Measurements from ENCODE around the gene KLHL35.

Gene KLHL35

DNA sequence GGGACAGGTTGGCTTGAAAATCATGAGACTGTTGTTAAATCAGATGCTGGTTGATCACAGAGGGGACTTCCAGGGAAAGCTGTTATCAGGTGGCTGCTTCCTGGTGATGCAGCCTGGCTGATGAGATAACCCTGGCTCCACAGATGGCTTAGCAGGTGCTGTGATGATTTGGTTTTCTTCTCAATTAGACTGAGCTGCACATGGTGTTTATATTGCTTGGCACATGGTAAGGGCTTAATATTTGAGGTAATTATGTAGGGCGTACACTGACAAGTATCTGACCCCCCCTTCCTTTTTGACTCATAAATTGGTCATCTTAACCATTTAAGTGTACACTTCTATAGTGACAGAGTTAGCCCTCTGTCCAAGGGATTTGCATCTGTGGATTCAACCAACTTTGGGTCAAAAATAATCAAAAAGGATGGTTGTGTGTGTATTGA, 26.6 kb downstream of the KLHL35 start:
- Histone ChIP-seq H3K36me3 (ENCODE audit: control insufficient read depth, insufficient read depth, low read length) (peaks cover 56% of the 10 kb centered on the region), H3K4me1 (ENCODE audit: control insufficient read depth, insufficient read depth, low read length) (peaks cover 17% of the 10 kb centered on the region), H3K27ac (ENCODE audit: insufficient read depth, low read depth, low read length, poor library complexity, severe bottlenecking) (no peak overlapping the region), H3K9me3 (ENCODE audit: control insufficient read depth, low read length) (no peaks in the 10 kb centered on the region), H3K27me3 (ENCODE audit: control insufficient read depth, insufficient read depth, low read length, poor library complexity, severe bottlenecking) (no peaks in the 10 kb centered on the region), H3K4me3 (ENCODE audit: insufficient read depth, low read depth, low read length) (no peak overlapping the region)
- whole genome bisulfite sequencing, 2 experiments, result 67% methylated on average over 1 of the region's 1 CpG; no CpG with 5 or more reads in 1 of the 2 experiments

DNA sequence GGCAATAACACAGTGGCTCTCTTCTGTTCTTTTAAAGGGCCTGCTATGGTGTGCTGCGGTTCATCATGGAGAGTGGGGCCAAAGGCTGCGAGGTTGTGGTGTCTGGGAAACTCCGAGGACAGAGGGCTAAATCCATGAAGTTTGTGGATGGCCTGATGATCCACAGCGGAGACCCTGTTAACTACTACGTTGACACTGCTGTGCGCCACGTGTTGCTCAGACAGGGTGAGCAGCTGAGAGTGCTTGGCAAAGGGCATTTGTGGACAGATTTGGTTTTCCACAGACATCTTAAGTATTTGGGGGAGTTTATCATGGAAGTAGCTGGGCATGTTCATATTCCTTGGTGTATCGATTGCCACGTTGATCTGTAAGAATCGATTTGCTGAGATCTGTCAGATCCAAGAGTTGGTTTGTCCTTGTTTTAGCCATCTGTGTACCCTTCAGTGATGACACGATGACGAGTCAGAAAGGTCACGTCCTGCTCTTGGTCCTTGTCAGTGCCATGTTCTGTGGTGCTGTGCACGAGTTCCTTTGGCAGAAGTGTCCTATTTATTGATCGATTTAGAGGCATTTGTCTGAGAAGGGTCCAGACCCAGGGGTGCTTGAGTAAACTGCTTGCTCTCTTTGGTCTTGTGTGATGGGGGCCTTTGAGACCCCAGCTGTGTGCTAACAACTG, 28.9 kb downstream of the KLHL35 start:
- Histone ChIP-seq H3K36me3 (ENCODE audit: control insufficient read depth, insufficient read depth, low read length) (peaks cover 56% of the 10 kb centered on the region), H3K4me1 (ENCODE audit: control insufficient read depth, insufficient read depth, low read length) (peaks cover 18% of the 10 kb centered on the region), H3K4me3 (ENCODE audit: insufficient read depth, low read depth, low read length) (no peak overlapping the region), H3K27me3 (ENCODE audit: control insufficient read depth, insufficient read depth, low read length, poor library complexity, severe bottlenecking) (no peaks in the 10 kb centered on the region), H3K27ac (ENCODE audit: insufficient read depth, low read depth, low read length, poor library complexity, severe bottlenecking) (no peak overlapping the region), H3K9me3 (ENCODE audit: control insufficient read depth, low read length) (no peaks in the 10 kb centered on the region)
- 97% methylated on average over 15 of the region's 15 CpGs for WGBS, 2 experiments

DNA sequence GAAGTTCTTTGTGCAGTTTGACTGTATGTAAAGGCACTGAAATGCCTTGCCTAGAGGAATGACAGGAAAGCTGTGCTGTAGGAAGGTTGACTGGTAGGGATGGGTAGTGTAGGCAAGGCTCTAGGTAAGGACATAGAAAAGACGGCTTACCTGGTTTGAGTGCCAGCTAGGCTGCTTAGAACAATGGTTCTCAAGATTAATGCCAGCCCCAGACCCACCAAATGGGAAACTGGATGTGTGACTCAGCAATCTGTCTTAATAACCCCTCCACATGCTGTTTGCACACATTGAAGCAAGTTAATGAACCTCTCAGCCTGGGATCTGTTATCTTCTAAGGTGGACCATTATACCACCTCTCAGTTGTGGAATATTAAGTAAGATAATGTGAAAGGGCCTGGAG, 30.0 kb downstream of the KLHL35 start:
- Histone ChIP-seq H3K4me1 (ENCODE audit: control insufficient read depth, insufficient read depth, low read length) (peaks cover 18% of the 10 kb centered on the region), H3K4me3 (ENCODE audit: insufficient read depth, low read depth, low read length) (no peak overlapping the region), H3K9me3 (ENCODE audit: control insufficient read depth, low read length) (no peaks in the 10 kb centered on the region), H3K27me3 (ENCODE audit: control insufficient read depth, insufficient read depth, low read length, poor library complexity, severe bottlenecking) (no peaks in the 10 kb centered on the region), H3K27ac (ENCODE audit: insufficient read depth, low read depth, low read length, poor library complexity, severe bottlenecking) (no peak overlapping the region), H3K36me3 (ENCODE audit: control insufficient read depth, insufficient read depth, low read length) (peaks cover 54% of the 10 kb centered on the region)
- WGBS, 2 experiments, result 90 to 91% methylated on average over 1 of the region's 1 CpG

DNA sequence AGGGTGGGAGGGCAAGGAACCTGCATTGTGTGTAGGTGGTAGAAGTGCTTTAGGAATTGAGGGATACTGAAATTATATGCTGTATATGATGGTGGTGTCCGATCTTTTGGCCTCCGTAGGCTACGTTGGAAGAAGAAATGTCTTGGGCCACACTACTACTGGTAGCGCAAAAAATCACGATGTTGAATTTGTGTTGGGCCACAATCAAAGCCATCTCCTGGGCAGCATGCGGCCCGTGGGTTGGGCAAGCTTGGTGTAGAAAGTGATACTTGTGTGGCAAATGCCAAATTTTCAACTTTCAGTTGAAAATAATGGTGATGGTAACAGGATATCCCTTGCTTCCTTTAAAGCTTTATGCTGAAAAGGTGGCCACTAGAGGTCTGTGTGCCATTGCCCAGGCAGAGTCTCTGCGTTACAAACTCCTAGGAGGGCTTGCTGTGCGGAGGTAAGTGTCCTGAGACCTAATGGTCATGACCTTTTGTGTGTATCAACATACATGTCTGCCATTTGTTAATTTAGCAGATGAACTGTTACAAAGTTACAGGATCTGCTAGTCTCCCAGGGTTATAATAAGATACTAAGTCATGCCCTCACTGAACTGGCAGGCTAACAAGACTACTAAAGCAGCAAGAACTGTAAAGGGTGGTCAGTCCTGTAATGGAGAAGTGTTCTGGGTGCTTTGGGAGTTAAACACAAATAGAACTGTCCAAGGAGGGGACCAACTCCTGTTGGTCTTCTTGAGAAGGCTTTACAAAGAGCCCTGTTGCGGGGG, 30.8 kb downstream of the KLHL35 start:
- H3K9me3 ChIP-seq (ENCODE audit: control insufficient read depth, low read length), result no peaks in the 10 kb centered on the region
- 95 to 96% methylated on average over 10 of the region's 10 CpGs for WGBS, 2 experiments
- H3K27ac ChIP-seq (ENCODE audit: insufficient read depth, low read depth, low read length, poor library complexity, severe bottlenecking), result no peak overlapping the region
- peaks cover 18% of the 10 kb centered on the region for H3K4me1 ChIP-seq (ENCODE audit: control insufficient read depth, insufficient read depth, low read length)
- peaks cover 51% of the 10 kb centered on the region for H3K36me3 ChIP-seq (ENCODE audit: control insufficient read depth, insufficient read depth, low read length)
- H3K27me3 ChIP-seq (ENCODE audit: control insufficient read depth, insufficient read depth, low read length, poor library complexity, severe bottlenecking), result no peaks in the 10 kb centered on the region
- H3K4me3 ChIP-seq (ENCODE audit: insufficient read depth, low read depth, low read length), result peak overlapping the region; percentile 91

GRCh38 chr11:75400146-75400865, 32.7 kb downstream of the KLHL35 start:
- WGBS, 2 experiments, result 0 to 2% methylated on average over 10 to 11 of the region's 11 CpGs
- peak overlapping the region; percentile 91 for H3K4me3 ChIP-seq (ENCODE audit: insufficient read depth, low read depth, low read length)
- H3K9me3 ChIP-seq (ENCODE audit: control insufficient read depth, low read length), result no peaks in the 10 kb centered on the region
- peak overlapping the region; percentile 96 for H3K27ac ChIP-seq (ENCODE audit: insufficient read depth, low read depth, low read length, poor library complexity, severe bottlenecking)
- no peaks in the 10 kb centered on the region for H3K27me3 ChIP-seq (ENCODE audit: control insufficient read depth, insufficient read depth, low read length, poor library complexity, severe bottlenecking)
- H3K4me1 ChIP-seq (ENCODE audit: control insufficient read depth, insufficient read depth, low read length), result peaks cover 18% of the 10 kb centered on the region
- H3K36me3 ChIP-seq (ENCODE audit: control insufficient read depth, insufficient read depth, low read length), result peaks cover 38% of the 10 kb centered on the region

GRCh38 chr11:75399344-75400145, 33.5 kb downstream of the KLHL35 start, which contains the start of gene RPS3:
RPS3 (plus strand) TSS chr11:75399518; CDS start chr11:75399548, 30 bp downstream.
- 0 to 1% methylated on average over 52 to 55 of the region's 55 CpGs for WGBS, 2 experiments
- Histone ChIP-seq H3K4me1 (ENCODE audit: control insufficient read depth, insufficient read depth, low read length) (peaks cover 18% of the 10 kb centered on the region), H3K27ac (ENCODE audit: insufficient read depth, low read depth, low read length, poor library complexity, severe bottlenecking) (peak within 1 kb of the TSS; percentile 96), H3K9me3 (ENCODE audit: control insufficient read depth, low read length) (no peaks in the 10 kb centered on the region), H3K36me3 (ENCODE audit: control insufficient read depth, insufficient read depth, low read length) (peaks cover 30% of the 10 kb centered on the region), H3K4me3 (ENCODE audit: insufficient read depth, low read depth, low read length) (peak within 1 kb of the TSS; percentile 91), H3K27me3 (ENCODE audit: control insufficient read depth, insufficient read depth, low read length, poor library complexity, severe bottlenecking) (no peaks in the 10 kb centered on the region)

GRCh38 chr11:75398906-75399305, 34.1 kb downstream of the KLHL35 start:
- Histone ChIP-seq H3K4me1 (ENCODE audit: control insufficient read depth, insufficient read depth, low read length) (peaks cover 18% of the 10 kb centered on the region), H3K27me3 (ENCODE audit: control insufficient read depth, insufficient read depth, low read length, poor library complexity, severe bottlenecking) (no peaks in the 10 kb centered on the region), H3K4me3 (ENCODE audit: insufficient read depth, low read depth, low read length) (no peak overlapping the region), H3K27ac (ENCODE audit: insufficient read depth, low read depth, low read length, poor library complexity, severe bottlenecking) (no peak overlapping the region), H3K36me3 (ENCODE audit: control insufficient read depth, insufficient read depth, low read length) (peaks cover 24% of the 10 kb centered on the region), H3K9me3 (ENCODE audit: control insufficient read depth, low read length) (no peaks in the 10 kb centered on the region)
- WGBS, 2 experiments, result 81 to 85% methylated on average over 8 of the region's 8 CpGs

- 81 to 82% methylated on average over 8 of the region's 8 CpGs for whole genome bisulfite sequencing, 2 experiments
- Histone ChIP-seq H3K4me1 (ENCODE audit: control insufficient read depth, insufficient read depth, low read length) (no peaks in the 10 kb centered on the region), H3K4me3 (ENCODE audit: insufficient read depth, low read depth, low read length) (no peak overlapping the region), H3K9me3 (ENCODE audit: control insufficient read depth, low read length) (no peaks in the 10 kb centered on the region), H3K27ac (ENCODE audit: insufficient read depth, low read depth, low read length, poor library complexity, severe bottlenecking) (no peak overlapping the region), H3K36me3 (ENCODE audit: control insufficient read depth, insufficient read depth, low read length) (no peaks in the 10 kb centered on the region), H3K27me3 (ENCODE audit: control insufficient read depth, insufficient read depth, low read length, poor library complexity, severe bottlenecking) (no peaks in the 10 kb centered on the region)
Observed at GRCh38 chr11:75394085-75394840, 38.7 kb downstream of the KLHL35 start.

GRCh38 chr11:75389925-75390324, 43.1 kb downstream of the KLHL35 start:
- H3K36me3 ChIP-seq (ENCODE audit: control insufficient read depth, insufficient read depth, low read length), result no peaks in the 10 kb centered on the region
- H3K9me3 ChIP-seq (ENCODE audit: control insufficient read depth, low read length), result no peaks in the 10 kb centered on the region
- H3K4me3 ChIP-seq (ENCODE audit: insufficient read depth, low read depth, low read length), result no peak overlapping the region
- H3K27me3 ChIP-seq (ENCODE audit: control insufficient read depth, insufficient read depth, low read length, poor library complexity, severe bottlenecking), result no peaks in the 10 kb centered on the region
- WGBS, 2 experiments, result 90 to 93% methylated on average over 7 of the region's 7 CpGs
- H3K27ac ChIP-seq (ENCODE audit: insufficient read depth, low read depth, low read length, poor library complexity, severe bottlenecking), result no peak overlapping the region
- no peaks in the 10 kb centered on the region for H3K4me1 ChIP-seq (ENCODE audit: control insufficient read depth, insufficient read depth, low read length)
